Activated CD8-positive, alpha-beta memory T cell treated with anti-CD3 and anti-CD28 coated beads, Interleukin-2, amount 10 ng/mL, durations not matched to agents 7 days and 5 days (primary cell): Measurements from ENCODE around the gene SOX13. TPM values are rescaled to one million over a fixed set of nuclear protein-coding genes. Genes with fewer than 3 reads are reported as not detected.

Experiments used
- ATAC-seq: fragments of 150-1000 bp; cut with Tn5 transposase; one replicate; pipeline ENCODE4 v1.10.0; 2021; ENCODE audit warnings: moderate library complexity
- CTCF ChIA-PET: fragments of 350-600 bp; sonication (Branson Sonifier 250); formaldehyde crosslinking; loops from one replicate; lab custom pipeline; 2021; ENCODE audit warnings: antibody characterized with exemption; lab: Charles Lee
- DNase-seq: peaks from one replicate; pipeline ENCODE4 v3.0.0-alpha.2; 2020
- H3K27ac Mint-ChIP-seq: one replicate; pipeline ENCODE4 v1.8.0; 2021; ENCODE audit warnings: mild to moderate bottlenecking, mixed read lengths
- H3K27me3 Mint-ChIP-seq: one replicate; pipeline ENCODE4 v1.8.0; 2021; ENCODE audit warnings: mixed read lengths
- H3K36me3 Mint-ChIP-seq: one replicate; pipeline ENCODE4 v1.8.0; 2021; ENCODE audit warnings: mild to moderate bottlenecking, mixed read lengths
- H3K4me1 Mint-ChIP-seq: one replicate; pipeline ENCODE4 v1.8.0; 2021; ENCODE audit warnings: mixed read lengths
- H3K4me3 Mint-ChIP-seq: one replicate; pipeline ENCODE4 v1.8.0; 2021; ENCODE audit warnings: mild to moderate bottlenecking, moderate library complexity, mixed read lengths
- H3K9me3 Mint-ChIP-seq: one replicate; pipeline ENCODE4 v1.8.0; 2022; ENCODE audit warnings: low read depth, mixed read lengths
- total RNA-seq, 2 experiments: library from RNA; stranded (reverse); gene quantifications; one replicate each; pipeline ENCODE4 v1.2.3, GENCODE V29; 2021

Gene SOX13
- total RNA-seq, 2 experiments from 2014 or later, result 1.0 to 1.9 TPM

GRCh38 chr1:204110894-204111633, 38.1 kb downstream of the SOX13 start:
- CTCF ChIA-PET, result no interaction called here
- H3K27me3 Mint-ChIP-seq, result peaks cover 2% of the 10 kb centered on the region
- no peaks in the 10 kb centered on the region for H3K36me3 Mint-ChIP-seq
- H3K27ac Mint-ChIP-seq, result no peak overlapping the region
- no peak overlapping the region for H3K4me3 Mint-ChIP-seq
- H3K9me3 Mint-ChIP-seq, result no peaks in the 10 kb centered on the region
- no peaks in the 10 kb centered on the region for H3K4me1 Mint-ChIP-seq
- DNase-seq (no peak), ATAC-seq (no peak)

GRCh38 chr1:204112876-204113730, 40.2 kb downstream of the SOX13 start:
- no peaks in the 10 kb centered on the region for H3K9me3 Mint-ChIP-seq
- no peaks in the 10 kb centered on the region for H3K27me3 Mint-ChIP-seq
- DNase-seq (no peak), ATAC-seq (no peak)
- H3K36me3 Mint-ChIP-seq, result no peaks in the 10 kb centered on the region
- no peak overlapping the region for H3K4me3 Mint-ChIP-seq
- CTCF ChIA-PET, result interaction anchor here (0.7 to 2.8 kb wide), 3 partner anchors 16 to 596 kb away, joined by 3 to 10 read pairs (median 3); no protein-coding TSS in a partner anchor
- H3K27ac Mint-ChIP-seq, result no peak overlapping the region
- no peaks in the 10 kb centered on the region for H3K4me1 Mint-ChIP-seq

GRCh38 chr1:204113896-204114295, 41.0 kb downstream of the SOX13 start:
- no peak for ATAC-seq
- no peak overlapping the region for H3K4me3 Mint-ChIP-seq
- DNase-seq, result no peak
- H3K4me1 Mint-ChIP-seq, result no peaks in the 10 kb centered on the region
- H3K27me3 Mint-ChIP-seq, result no peaks in the 10 kb centered on the region
- CTCF ChIA-PET, result interaction anchor here (1.3 to 2.8 kb wide), 2 partner anchors 15 to 22 kb away, joined by 3 to 10 read pairs; no protein-coding TSS in a partner anchor
- H3K36me3 Mint-ChIP-seq, result no peaks in the 10 kb centered on the region
- H3K9me3 Mint-ChIP-seq, result no peaks in the 10 kb centered on the region
- no peak overlapping the region for H3K27ac Mint-ChIP-seq

GRCh38 chr1:204114606-204115005, 41.7 kb downstream of the SOX13 start:
- ATAC-seq (no peak), DNase-seq (no peak)
- no peaks in the 10 kb centered on the region for H3K4me1 Mint-ChIP-seq
- CTCF ChIA-PET, result interaction anchor here (1.3 to 2.8 kb wide), 2 partner anchors 14 to 21 kb away, joined by 3 to 10 read pairs; no protein-coding TSS in a partner anchor
- no peaks in the 10 kb centered on the region for H3K27me3 Mint-ChIP-seq
- no peaks in the 10 kb centered on the region for H3K9me3 Mint-ChIP-seq
- no peak overlapping the region for H3K27ac Mint-ChIP-seq
- H3K4me3 Mint-ChIP-seq, result no peak overlapping the region
- H3K36me3 Mint-ChIP-seq, result no peaks in the 10 kb centered on the region

GRCh38 chr1:204115116-204115515, 42.2 kb downstream of the SOX13 start:
- CTCF ChIA-PET, result interaction anchor here (0.6 to 1.7 kb wide), 2 partner anchors 14 to 95 kb away, joined by 3 to 7 read pairs; no protein-coding TSS in a partner anchor

GRCh38 chr1:204116539-204116938, 43.6 kb downstream of the SOX13 start:
- H3K36me3 Mint-ChIP-seq, result no peaks in the 10 kb centered on the region
- H3K27ac Mint-ChIP-seq, result no peak overlapping the region
- no peak for ATAC-seq
- no peaks in the 10 kb centered on the region for H3K27me3 Mint-ChIP-seq
- H3K4me1 Mint-ChIP-seq, result no peaks in the 10 kb centered on the region
- no peaks in the 10 kb centered on the region for H3K9me3 Mint-ChIP-seq
- CTCF ChIA-PET, result interaction anchor here (1.3 to 1.7 kb wide), 2 partner anchors 12 to 15 kb away, joined by 3 to 7 read pairs; no protein-coding TSS in a partner anchor
- no peak overlapping the region for H3K4me3 Mint-ChIP-seq
- DNase-seq, result no peak

More at GRCh38 chr1:204115116-204115515, 42.2 kb downstream of the SOX13 start:
- Mint-ChIP-seq H3K36me3 (no peaks in the 10 kb centered on the region), H3K27ac (no peak overlapping the region), H3K27me3 (no peaks in the 10 kb centered on the region), H3K4me1 (no peaks in the 10 kb centered on the region), H3K9me3 (no peaks in the 10 kb centered on the region), H3K4me3 (no peak overlapping the region)
- DNase-seq (no peak), ATAC-seq (no peak)

- no peaks in the 10 kb centered on the region for H3K27me3 Mint-ChIP-seq
- CTCF ChIA-PET, result no interaction called here
- no peaks in the 10 kb centered on the region for H3K4me1 Mint-ChIP-seq
- H3K27ac Mint-ChIP-seq, result no peak overlapping the region
- H3K36me3 Mint-ChIP-seq, result no peaks in the 10 kb centered on the region
- H3K9me3 Mint-ChIP-seq, result no peaks in the 10 kb centered on the region
- ATAC-seq (no peak), DNase-seq (no peak)
- no peak overlapping the region for H3K4me3 Mint-ChIP-seq
Measured at GRCh38 chr1:204121840-204122555, 49.1 kb downstream of the SOX13 start.

- Mint-ChIP-seq H3K4me3 (no peak overlapping the region), H3K36me3 (no peaks in the 10 kb centered on the region), H3K27ac (no peak overlapping the region), H3K4me1 (no peaks in the 10 kb centered on the region), H3K27me3 (no peaks in the 10 kb centered on the region), H3K9me3 (no peaks in the 10 kb centered on the region)
- ATAC-seq (no peak), DNase-seq (no peak)
- CTCF ChIA-PET, result interaction anchor here (1.0 kb wide), 1 partner anchor 10 kb away, joined by 3 read pairs; no protein-coding TSS in a partner anchor
Measured at GRCh38 chr1:204123376-204123775, 50.5 kb downstream of the SOX13 start.

- no peaks in the 10 kb centered on the region for H3K9me3 Mint-ChIP-seq
- no peak for DNase-seq
- H3K36me3 Mint-ChIP-seq, result no peaks in the 10 kb centered on the region
- H3K27ac Mint-ChIP-seq, result no peak overlapping the region
- no peak for ATAC-seq
- no peak overlapping the region for H3K4me3 Mint-ChIP-seq
- CTCF ChIA-PET, result interaction anchor here (1.0 kb wide), 1 partner anchor 9 kb away, joined by 3 read pairs; no protein-coding TSS in a partner anchor
- H3K4me1 Mint-ChIP-seq, result peaks cover 3% of the 10 kb centered on the region
- H3K27me3 Mint-ChIP-seq, result no peaks in the 10 kb centered on the region
Measured at GRCh38 chr1:204124639-204125038, 51.7 kb downstream of the SOX13 start.

GRCh38 chr1:204125759-204126351, 52.9 kb downstream of the SOX13 start:
- ATAC-seq, result no peak
- CTCF ChIA-PET, result interaction anchor here (6.3 kb wide), 1 partner anchor 266 kb away, joined by 95 read pairs; the partner anchor contains the start of gene SNRPE

GRCh38 chr1:204126386-204126785, 53.5 kb downstream of the SOX13 start:
- DNase-seq (no peak), ATAC-seq (no peak)
- no peaks in the 10 kb centered on the region for H3K27me3 Mint-ChIP-seq
- peaks cover 3% of the 10 kb centered on the region for H3K4me1 Mint-ChIP-seq
- H3K4me3 Mint-ChIP-seq, result no peak overlapping the region
- H3K36me3 Mint-ChIP-seq, result no peaks in the 10 kb centered on the region
- CTCF ChIA-PET, result interaction anchor here (3.0 to 6.3 kb wide), 2 partner anchors 262 to 267 kb away, joined by 23 to 95 read pairs; partner anchors contain the start of gene SNRPE
- H3K27ac Mint-ChIP-seq, result no peak overlapping the region
- no peaks in the 10 kb centered on the region for H3K9me3 Mint-ChIP-seq

More at GRCh38 chr1:204125759-204126351, 52.9 kb downstream of the SOX13 start:
- Mint-ChIP-seq H3K4me3 (no peak overlapping the region), H3K27me3 (no peaks in the 10 kb centered on the region), H3K4me1 (peaks cover 3% of the 10 kb centered on the region), H3K36me3 (no peaks in the 10 kb centered on the region), H3K27ac (no peak overlapping the region), H3K9me3 (no peaks in the 10 kb centered on the region)
- no peak for DNase-seq

- no peak for DNase-seq
- Mint-ChIP-seq H3K4me3 (no peak overlapping the region), H3K27me3 (no peaks in the 10 kb centered on the region), H3K9me3 (no peaks in the 10 kb centered on the region), H3K36me3 (no peaks in the 10 kb centered on the region), H3K4me1 (peaks cover 3% of the 10 kb centered on the region), H3K27ac (no peak overlapping the region)
- no peak for ATAC-seq
- CTCF ChIA-PET, result interaction anchor here (1.6 to 6.3 kb wide), 6 partner anchors 31 to 272 kb away, joined by 3 to 95 read pairs (median 18); partner anchors contain the start of gene SNRPE
Measured at GRCh38 chr1:204126956-204127355, 54.0 kb downstream of the SOX13 start.
